Ishikawa (cell line): ENCODE results near the gene FAM47B.

Experiments
- CEBPB ChIP-seq: IDR thresholded peaks from 2 replicates; pipeline ENCODE4 v1.6.1; 2012
- CREB1 ChIP-seq: IDR thresholded peaks from 2 replicates; pipeline ENCODE4 v1.6.1; 2012; ENCODE audit warnings: low read depth
- EGR1 ChIP-seq: IDR thresholded peaks from 2 replicates; pipeline ENCODE4 v1.6.1; 2012
- EP300 ChIP-seq: IDR thresholded peaks from 2 replicates; pipeline ENCODE4 v1.6.1; 2012; ENCODE audit warnings: borderline replicate concordance
- FOXM1 ChIP-seq: IDR thresholded peaks from 2 replicates; pipeline ENCODE4 v1.6.1; 2012; ENCODE audit warnings: low read depth, borderline replicate concordance
- MAX ChIP-seq: IDR thresholded peaks from 2 replicates; pipeline ENCODE4 v1.6.1; 2012
- NFIC ChIP-seq: IDR thresholded peaks from 2 replicates; pipeline ENCODE4 v1.6.1; 2012
- RAD21 ChIP-seq: IDR thresholded peaks from 2 replicates; pipeline ENCODE4 v1.6.1; 2012; ENCODE audit warnings: low read depth
- REST ChIP-seq: IDR thresholded peaks from 2 replicates; pipeline ENCODE4 v1.6.1; 2012; ENCODE audit warnings: low read depth, mild to moderate bottlenecking
- TAF1 ChIP-seq: IDR thresholded peaks from 2 replicates; pipeline ENCODE4 v1.6.1; 2012; ENCODE audit warnings: low read depth, mild to moderate bottlenecking
- TCF12 ChIP-seq: IDR thresholded peaks from 2 replicates; pipeline ENCODE4 v1.6.1; 2012; ENCODE audit warnings: low read depth
- TEAD4 ChIP-seq: IDR thresholded peaks from 2 replicates; pipeline ENCODE4 v1.6.1; 2012
- YY1 ChIP-seq: IDR thresholded peaks from 2 replicates; pipeline ENCODE4 v1.6.1; 2012; ENCODE audit warnings: low read depth

- TF ChIP-seq CEBPB: no peak
- TF ChIP-seq EP300: no peak
- TF ChIP-seq CREB1: no peak
- no peak for TF ChIP-seq YY1
- no peak for TF ChIP-seq RAD21
- no peak for TF ChIP-seq MAX
- TF ChIP-seq FOXM1: no peak
- TF ChIP-seq TEAD4: no peak
- no peak for TF ChIP-seq REST
- TF ChIP-seq NFIC: no peak
- TF ChIP-seq TCF12: no peak
- no peak for TF ChIP-seq TAF1
- TF ChIP-seq EGR1: no peak
Observed at GRCh38 chrX:34961662-34962061, 19.1 kb downstream of the FAM47B start.
